ENCODE measurements around the gene CLCNKB.
"Not testable (repeated sequence)": the region's sequence is repeated elsewhere in the genome, so short reads cannot be mapped to it uniquely, and the experiment has no call there.

CLCNKB gene

GRCh38 chr1:16019644-16020277 is 23.8 kb upstream of the CLCNKB start:
- no peak overlapping the region for H3K4me3 ChIP-seq (ENCODE audit: control insufficient read depth, low read depth, low read length)
- TF ChIP-seq CTCF (conservative IDR thresholded peaks at IDR 0.05; ENCODE audit: control insufficient read depth, insufficient read depth, low read depth, low read length) = no peak
- peak; percentile 30 for DNase-seq (ENCODE audit: low read depth)

GRCh38 chr1:16020325-16020724 is 23.3 kb upstream of the CLCNKB start:
- no peak overlapping the region for H3K4me3 ChIP-seq (ENCODE audit: control insufficient read depth, low read depth, low read length)
- no peak for DNase-seq (ENCODE audit: low read depth)
- no peak for TF ChIP-seq CTCF (conservative IDR thresholded peaks at IDR 0.05; ENCODE audit: control insufficient read depth, insufficient read depth, low read depth, low read length)

GRCh38 chr1:16020878-16021277 is 22.7 kb upstream of the CLCNKB start:
- not testable (repeated sequence) for DNase-seq (ENCODE audit: low read depth); H3K4me3 ChIP-seq (ENCODE audit: control insufficient read depth, low read depth, low read length)

GRCh38 chr1:16021681-16022080 is 21.9 kb upstream of the CLCNKB start, which contains the start of gene CLCNKA:
CLCNKA (plus strand) TSS chr1:16022036; CDS start chr1:16022620, 584 bp downstream.
- TF ChIP-seq CTCF (conservative IDR thresholded peaks at IDR 0.05; ENCODE audit: control insufficient read depth, insufficient read depth, low read depth, low read length) = no peak
- no peak within 1 kb of the TSS for H3K4me3 ChIP-seq (ENCODE audit: control insufficient read depth, low read depth, low read length)
- DNase-seq (ENCODE audit: low read depth) = no peak

DNA sequence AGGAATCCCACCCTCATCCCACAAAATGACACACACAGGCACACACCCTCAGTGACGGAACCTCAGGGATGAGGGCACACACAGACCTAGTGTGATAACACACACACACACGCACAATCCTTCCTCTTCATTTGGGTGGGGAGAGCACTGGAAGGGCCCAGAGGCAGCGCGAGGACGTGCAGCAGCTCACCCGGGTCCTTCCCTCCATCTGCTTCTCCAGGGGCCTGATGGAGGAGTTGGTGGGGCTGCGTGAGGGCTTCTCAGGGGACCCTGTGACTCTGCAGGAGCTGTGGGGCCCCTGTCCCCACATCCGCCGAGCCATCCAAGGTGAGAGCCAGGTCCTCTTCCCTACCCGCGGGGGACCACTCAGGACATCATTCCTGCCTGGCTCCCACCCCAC is 21.2 kb upstream of the CLCNKB start:
- no peak overlapping the region for H3K4me3 ChIP-seq (ENCODE audit: control insufficient read depth, low read depth, low read length)
- no peak for TF ChIP-seq CTCF (conservative IDR thresholded peaks at IDR 0.05; ENCODE audit: control insufficient read depth, insufficient read depth, low read depth, low read length)
- DNase-seq (ENCODE audit: low read depth) = no peak

DNA sequence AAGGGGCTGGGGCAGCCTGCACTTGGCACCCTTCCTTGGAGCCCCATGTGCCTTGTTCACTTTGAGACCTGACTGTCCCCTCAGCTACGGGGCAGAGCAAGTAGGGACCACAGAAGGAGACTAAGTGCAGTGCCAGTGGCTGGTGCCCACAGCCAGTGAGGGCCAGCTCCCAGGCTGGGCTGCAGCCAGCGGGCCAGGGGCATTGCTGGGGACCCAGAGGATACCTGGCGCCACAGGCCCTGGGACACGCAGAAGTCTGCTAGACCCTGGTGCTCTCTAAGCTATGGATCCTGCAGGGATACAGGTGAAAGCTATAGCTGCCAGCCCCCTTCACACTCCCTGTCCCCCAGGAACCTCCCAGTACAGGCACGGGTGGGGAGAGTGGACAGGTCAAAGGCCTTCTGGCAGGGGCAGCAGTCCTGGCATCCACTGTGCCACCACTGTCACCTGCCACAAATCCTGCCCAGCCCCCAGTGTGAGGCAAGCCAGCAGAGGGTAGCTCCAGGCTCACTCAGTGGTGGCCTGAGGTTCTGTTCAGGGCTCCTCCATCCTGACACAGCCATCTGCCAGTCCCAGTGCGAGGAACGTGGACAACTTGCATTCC is 20.4 kb upstream of the CLCNKB start:
- no peak for DNase-seq (ENCODE audit: low read depth)
- no peak overlapping the region for H3K4me3 ChIP-seq (ENCODE audit: control insufficient read depth, low read depth, low read length)
- no peak for TF ChIP-seq CTCF (conservative IDR thresholded peaks at IDR 0.05; ENCODE audit: control insufficient read depth, insufficient read depth, low read depth, low read length)

GRCh38 chr1:16026302-16026701 is 17.3 kb upstream of the CLCNKB start:
- not testable (repeated sequence) for H3K4me3 ChIP-seq (ENCODE audit: control insufficient read depth, low read depth, low read length)

More at GRCh38 chr1:16026302-16026701, 17.3 kb upstream of the CLCNKB start:
- DNase-seq (ENCODE audit: low read depth) = not testable (repeated sequence)

Measured in fibroblast of mammary gland (primary cell).